ENCODE results near the gene MYLIP.

Gene MYLIP

DNA sequence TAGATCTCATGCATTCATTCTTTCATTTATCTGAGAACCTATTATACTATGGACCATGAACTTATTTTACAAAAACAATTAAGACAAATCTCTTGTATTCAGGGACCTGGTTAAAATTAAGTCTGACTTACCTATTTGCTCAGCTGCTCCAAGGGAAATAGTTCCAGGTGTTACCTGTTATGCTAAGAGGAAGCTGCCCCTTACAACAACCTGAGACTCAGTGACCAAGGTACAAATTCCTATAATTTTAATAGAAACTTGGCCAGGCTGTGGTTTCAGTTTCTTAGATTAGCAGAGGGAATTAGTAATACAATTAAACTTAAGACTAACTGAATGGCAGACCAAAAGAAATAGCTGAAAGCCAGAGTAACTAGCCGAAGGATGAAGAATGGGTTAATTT, 61.3 kb downstream of the MYLIP start:
- H3K36me3 ChIP-seq (ENCODE audit: insufficient read depth, low read length) = no peaks in the 10 kb centered on the region
- H3K4me3 ChIP-seq (ENCODE audit: low read length) = no peak overlapping the region
- no peaks in the 10 kb centered on the region for H3K9me3 ChIP-seq (ENCODE audit: insufficient read depth, low read depth, low read length)
- no peaks in the 10 kb centered on the region for H3K27me3 ChIP-seq (ENCODE audit: insufficient read depth, low read length)
- H3K27ac ChIP-seq (ENCODE audit: low read depth, low read length) = no peak overlapping the region
- no peaks in the 10 kb centered on the region for H3K4me1 ChIP-seq (ENCODE audit: insufficient read depth, low read length)
- H3K9ac ChIP-seq (ENCODE audit: low read depth, low read length) = no peak overlapping the region
- WGBS = 100% methylated on average over 1 of the region's 1 CpG

DNA sequence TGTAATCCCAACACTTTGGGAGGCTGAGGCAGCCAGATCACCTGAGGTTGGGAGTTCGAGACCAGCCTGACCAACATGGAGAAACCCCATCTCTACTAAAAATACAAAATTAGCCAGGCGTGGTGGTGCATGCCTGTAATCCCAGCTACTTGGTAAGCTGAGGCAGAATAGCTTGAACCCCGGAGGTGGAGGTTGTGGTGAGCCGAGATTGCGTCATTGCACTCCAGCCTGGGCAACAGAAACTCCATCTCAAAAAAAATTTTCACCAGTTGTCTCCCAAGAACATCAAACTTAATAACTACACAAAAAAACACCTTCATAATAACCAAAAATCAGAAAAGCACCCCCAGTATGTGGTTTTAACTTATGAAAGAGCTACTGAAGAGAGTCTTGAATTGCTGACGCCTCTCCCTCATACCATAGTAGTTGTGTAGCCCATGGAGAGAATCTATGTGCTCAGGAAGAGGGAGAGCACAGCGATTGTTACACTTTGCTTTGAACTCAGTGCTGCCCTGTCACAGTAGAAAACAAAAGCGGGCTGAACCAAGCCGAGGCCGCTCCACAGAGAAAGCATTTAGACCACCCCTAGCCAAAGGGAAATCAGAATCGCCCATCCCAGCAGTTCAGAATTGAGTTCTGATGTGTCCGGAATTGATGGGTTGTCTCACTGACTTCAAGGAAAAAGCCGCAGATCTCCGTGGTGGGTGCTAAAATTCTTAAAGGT, 67.5 kb downstream of the MYLIP start:
- no peaks in the 10 kb centered on the region for H3K9me3 ChIP-seq (ENCODE audit: insufficient read depth, low read depth, low read length)
- no peaks in the 10 kb centered on the region for H3K27me3 ChIP-seq (ENCODE audit: insufficient read depth, low read length)
- no peak overlapping the region for H3K9ac ChIP-seq (ENCODE audit: low read depth, low read length)
- H3K4me1 ChIP-seq (ENCODE audit: insufficient read depth, low read length) = 0 out of 2 replicates have a peak, but pooled peaks cover 5% of the 10 kb centered on the region
- H3K36me3 ChIP-seq (ENCODE audit: insufficient read depth, low read length) = no peaks in the 10 kb centered on the region
- 89% methylated on average over 14 of the region's 14 CpGs for WGBS
- H3K4me3 ChIP-seq (ENCODE audit: low read length) = no peak overlapping the region
- no peak overlapping the region for H3K27ac ChIP-seq (ENCODE audit: low read depth, low read length)

DNA sequence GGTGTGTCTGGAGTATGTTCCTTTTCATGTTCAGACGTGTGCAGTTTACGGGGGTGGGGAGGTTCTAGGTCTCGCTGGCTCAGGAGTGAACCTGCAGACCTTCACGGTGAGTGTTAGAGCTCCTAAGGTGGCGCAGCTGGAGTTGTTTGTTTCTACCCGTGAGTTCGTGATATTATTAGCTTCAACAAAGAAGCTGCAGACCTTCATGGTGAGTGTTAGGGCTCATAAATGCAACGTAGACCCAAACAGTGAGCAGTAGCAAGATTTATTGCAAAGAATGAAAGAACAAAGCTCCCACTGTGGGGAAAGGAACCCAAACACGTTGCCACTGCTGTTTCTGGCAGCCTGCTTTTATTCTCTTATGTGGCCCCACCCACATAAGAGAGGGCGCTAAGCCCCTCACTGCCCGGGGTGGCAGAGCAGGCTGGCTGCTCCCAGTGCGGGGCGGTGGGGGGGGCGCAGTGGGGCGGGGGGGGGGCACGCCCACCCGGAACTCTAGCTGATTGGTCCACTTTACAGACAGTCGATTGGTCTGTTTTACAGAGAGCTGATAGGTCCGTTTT, 68.2 kb downstream of the MYLIP start:
- Histone ChIP-seq H3K27ac (ENCODE audit: low read depth, low read length) (no peak overlapping the region), H3K4me1 (ENCODE audit: insufficient read depth, low read length) (0 out of 2 replicates have a peak, but pooled peaks cover 5% of the 10 kb centered on the region), H3K9ac (ENCODE audit: low read depth, low read length) (no peak overlapping the region), H3K36me3 (ENCODE audit: insufficient read depth, low read length) (no peaks in the 10 kb centered on the region), H3K4me3 (ENCODE audit: low read length) (no peak overlapping the region), H3K27me3 (ENCODE audit: insufficient read depth, low read length) (no peaks in the 10 kb centered on the region), H3K9me3 (ENCODE audit: insufficient read depth, low read depth, low read length) (no peaks in the 10 kb centered on the region)
- WGBS = 93% methylated on average over 14 of the region's 19 CpGs
